HG03469 (cell line): ENCODE results near the gene ZNF180.
"Not testable (repeated sequence)": the region's sequence is repeated elsewhere in the genome, so short reads cannot be mapped to it uniquely, and the experiment has no call there.

Experiments used
- ATAC-seq: cut with Tn5 transposase; IDR thresholded peaks from one replicate; pipeline ENCODE4 v1.9.1; 2021; ENCODE audit warnings: mild to moderate bottlenecking, moderate library complexity, moderate number of reproducible peaks; ENCODE audit not compliant: unreplicated experiment

ZNF180 gene

DNA sequence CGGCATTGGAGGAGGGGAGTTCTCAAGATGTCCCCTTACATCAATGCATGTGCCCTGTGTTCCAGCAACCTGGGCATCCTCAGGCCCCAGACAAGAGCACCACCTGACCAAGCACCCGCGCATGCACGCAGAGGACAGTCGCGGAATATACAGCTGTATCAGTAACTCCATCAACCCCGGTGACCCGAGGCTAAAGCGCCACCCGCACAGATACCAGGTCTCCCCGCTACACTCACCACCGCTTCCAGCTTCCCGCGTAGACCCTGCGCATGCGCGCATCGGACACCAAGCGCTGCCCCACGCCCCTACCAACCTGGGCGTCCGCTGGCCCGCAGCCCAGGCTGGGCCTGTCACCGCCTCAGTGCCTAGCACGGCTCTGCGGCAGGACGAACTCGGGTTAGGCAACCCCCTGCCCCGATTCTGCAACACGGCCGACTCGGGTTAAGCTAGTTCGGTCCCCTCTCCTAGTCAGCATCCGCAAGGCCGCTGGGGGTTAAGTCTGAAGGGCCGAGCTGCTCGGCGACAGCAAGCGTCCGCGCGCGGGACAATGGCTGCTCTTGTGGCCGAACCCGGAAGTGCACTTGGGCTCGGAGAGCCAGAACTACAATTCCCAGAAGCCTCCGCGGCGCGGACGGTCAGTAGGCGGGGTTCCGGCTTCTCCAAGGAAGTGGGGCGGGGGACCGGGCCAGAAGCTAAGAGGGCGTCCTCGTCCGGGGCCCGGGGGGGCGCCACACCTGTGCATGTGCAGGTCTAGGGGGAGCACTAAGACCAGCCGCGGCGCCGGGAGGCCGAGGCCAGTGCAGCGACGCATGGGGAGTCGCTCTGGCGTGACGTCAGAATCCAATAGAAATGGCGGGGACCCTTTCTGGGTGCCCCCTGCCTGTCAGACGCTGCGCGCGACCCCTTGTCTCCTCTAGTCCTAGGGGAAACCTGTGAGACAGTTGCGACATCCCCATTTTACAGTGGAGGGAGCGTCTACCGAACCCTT, at the start of gene ZNF180:
Gene ZNF180 (minus strand): TSS at position 561 of the 988 bp plus-strand sequence. CDS start 3,188 bp downstream, outside the sequence.
- ATAC-seq: peak; percentile 64

DNA sequence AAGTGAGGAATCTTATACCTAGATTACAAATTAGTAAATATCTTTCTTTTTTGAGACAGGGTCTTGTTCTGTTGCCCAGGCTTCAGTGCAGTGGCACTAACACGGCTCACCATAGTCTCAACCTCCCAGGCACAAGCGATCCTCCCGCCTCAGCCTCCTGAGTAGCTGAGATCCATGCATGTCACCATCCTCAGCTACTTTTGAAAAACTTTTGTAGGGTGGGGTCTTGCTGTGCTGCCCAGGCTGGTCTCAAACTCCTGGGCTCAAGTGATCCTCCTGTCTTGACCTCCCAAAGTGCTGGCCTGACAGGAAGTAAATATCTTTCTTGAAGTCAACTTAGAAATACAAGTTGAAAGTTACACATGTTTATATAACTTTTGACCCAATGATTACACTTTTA, 49.2 kb upstream of the ZNF180 start:
- no peak for ATAC-seq

DNA sequence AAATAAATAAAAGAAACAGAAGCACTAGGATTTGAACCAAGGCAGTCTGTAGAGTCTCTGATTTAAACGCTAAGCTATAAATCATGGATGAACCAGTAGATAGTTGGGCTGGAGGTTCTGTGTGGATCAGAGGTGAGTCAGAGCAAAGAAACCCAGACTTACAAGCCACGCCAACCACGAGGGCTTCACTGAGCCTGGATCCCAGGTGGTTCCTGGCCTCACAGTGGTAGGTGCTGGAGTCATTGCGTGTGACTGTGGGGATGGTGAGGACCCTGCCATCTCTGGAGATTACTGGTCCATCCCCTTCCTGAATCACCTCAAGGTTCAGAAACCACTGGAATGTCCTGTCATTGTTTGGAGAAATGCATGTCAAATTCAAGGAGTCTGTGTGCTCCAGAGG, 48.4 kb upstream of the ZNF180 start:
- ATAC-seq: no peak

DNA sequence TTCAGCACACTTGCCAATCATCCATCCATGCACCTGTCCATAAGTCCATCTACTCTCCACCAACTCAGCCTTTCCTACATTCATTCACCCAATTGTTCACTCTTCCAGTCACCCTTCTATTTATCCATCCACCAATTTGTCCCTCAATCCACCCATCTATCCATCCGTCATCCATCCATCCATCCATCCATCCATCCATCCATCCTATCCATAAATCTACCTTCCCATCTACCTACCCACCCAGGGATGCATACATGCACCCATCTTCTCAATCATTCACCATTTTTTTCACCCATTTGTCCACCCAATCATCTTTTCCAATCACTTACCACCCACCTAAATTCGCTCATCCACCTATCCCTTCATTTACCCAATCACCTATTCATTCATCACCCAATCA, 43.7 kb upstream of the ZNF180 start:
- no peak for ATAC-seq

DNA sequence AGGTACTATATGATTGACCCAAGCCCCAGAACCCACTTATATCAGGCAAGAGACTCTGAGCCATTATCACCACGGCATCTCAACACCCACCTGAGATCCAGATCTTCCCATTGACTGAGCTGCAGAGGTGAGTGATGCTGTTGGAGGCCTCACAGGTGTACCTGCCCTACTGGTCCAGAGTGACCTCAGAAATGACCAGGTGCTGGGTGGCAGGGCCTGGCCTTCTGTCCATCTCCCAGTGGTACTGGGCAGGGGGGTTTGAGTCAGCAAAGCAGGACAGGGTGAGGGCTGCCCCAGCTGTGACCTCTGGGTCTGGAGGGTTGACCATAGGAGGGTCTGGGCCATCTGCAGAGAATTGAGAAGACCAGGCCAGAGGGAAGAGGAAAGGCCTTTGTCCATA, 42.3 kb upstream of the ZNF180 start:
- no peak for ATAC-seq

DNA sequence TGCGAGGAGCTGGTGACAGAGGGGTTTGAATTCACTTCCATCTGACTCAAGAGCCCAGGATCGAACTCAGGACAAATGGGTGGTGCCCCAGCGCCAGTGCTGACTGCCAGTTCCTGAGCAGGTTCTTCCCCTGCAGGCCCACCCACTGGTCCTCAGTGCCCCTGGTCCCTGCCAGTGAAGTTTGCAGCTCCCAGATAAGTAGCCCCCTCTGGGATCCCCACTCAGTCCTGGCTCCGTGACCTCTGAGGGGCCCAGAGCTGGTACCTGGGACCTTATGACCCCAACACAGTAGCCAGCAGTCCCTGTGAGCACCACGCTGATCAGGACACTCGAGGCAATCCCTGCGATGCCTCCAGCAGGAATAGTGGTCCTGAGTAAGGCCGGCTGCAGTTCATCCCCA, 40.4 kb upstream of the ZNF180 start:
- ATAC-seq: no peak

DNA sequence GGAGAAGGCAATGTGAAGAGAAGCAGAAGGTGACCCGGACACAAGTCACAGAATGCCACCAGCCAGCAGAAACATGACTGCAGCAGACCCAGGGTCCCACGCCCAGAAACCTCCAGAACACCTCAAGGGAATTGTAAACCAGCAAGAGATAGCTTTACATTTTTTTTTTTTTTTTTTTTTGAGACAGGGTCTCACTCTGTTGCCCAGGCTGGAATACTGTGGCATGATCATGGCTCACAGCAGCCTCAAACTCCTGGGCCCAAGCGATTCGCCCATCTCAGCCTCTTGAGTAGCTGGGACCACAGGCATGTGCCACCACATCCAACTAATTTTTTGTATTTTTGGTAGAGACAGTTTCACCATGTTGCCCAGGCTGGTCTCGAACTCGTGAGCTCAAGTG, 39.7 kb upstream of the ZNF180 start:
- ATAC-seq: no peak

DNA sequence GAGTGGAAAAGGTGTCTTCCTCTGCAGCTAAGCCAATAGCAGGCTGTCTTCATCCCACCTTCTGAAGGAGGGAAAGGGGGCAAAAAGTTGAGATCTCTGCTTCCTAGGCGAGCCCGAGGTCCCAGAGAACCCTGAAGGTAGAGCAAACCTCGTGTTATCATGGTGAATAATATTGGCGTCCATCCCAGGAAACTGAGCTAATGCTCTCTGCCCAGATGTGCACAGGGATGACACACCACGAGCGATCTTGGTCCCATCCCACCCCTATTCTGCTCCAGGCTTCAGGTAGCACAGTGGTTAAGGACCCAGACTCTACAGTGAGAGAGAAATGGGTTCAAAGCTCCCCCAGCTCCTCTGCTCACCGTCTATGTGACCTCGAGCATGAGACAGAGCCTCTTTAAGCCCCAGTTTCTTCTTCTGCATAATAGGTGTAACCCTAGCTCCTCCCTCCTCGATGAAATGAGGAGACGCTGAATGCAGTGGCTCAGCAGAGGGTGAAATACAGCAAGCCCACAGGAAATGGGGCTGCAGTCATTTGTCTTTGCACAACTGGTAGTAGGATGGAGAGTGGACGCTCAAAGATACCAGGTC, 39.0 kb upstream of the ZNF180 start:
- no peak for ATAC-seq

DNA sequence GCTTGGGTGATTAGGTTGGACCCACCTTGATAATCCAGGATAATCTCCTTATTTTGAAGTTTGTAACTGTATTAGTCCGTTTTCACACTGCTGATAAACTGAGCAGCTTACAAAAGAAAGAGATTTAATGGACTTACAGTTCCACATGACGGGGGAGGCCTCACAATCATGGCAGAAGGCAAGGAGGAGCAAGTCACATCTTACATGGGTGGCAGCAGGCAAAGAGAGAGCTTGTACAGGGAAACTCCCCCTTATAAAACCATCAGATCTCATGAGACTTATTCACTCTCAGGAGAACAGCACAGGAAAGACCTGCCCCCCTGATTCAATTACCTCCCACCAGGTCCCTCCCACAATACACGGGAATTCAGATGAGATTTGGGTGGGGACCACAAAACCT, 35.0 kb upstream of the ZNF180 start:
- ATAC-seq: not testable (repeated sequence)

DNA sequence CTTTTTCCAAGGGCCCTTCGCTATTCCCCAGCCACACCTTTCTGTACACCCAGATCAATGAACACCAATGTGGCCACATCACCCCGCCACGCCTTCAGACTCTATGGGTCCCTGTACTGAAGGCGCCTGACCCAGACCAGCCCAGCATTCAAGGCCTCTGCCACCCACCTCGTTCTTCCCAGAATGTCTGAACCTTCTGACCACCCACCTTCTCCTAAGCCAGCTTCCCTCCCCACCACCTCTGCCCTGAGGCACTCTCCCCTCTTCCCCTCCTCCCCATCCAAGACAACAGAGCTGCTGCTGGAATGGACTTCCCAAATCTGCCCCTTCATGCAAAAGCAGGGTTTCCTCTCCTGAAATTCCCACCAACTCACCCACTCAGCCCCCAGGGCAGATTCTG, 32.5 kb upstream of the ZNF180 start:
- ATAC-seq: no peak

DNA sequence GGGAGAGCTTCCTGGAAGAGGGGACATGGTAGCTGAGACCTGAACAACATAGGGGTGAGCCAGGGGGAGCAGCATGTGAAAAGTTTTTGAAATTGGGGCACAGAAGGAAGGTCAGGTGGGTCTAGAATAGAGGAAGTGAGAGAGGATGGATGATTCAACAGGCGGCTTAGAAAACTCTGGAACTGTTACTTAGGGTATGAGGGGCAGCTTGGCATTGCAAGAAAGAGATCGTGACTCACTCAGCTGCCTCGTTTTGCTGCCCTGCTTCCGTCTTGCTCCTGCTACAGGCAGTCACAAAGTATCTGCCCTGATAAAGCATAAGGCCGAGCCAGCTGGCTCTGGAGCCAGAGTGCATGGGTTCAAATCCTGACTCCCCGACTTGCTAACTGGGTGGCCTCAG, 30.5 kb upstream of the ZNF180 start:
- no peak for ATAC-seq

DNA sequence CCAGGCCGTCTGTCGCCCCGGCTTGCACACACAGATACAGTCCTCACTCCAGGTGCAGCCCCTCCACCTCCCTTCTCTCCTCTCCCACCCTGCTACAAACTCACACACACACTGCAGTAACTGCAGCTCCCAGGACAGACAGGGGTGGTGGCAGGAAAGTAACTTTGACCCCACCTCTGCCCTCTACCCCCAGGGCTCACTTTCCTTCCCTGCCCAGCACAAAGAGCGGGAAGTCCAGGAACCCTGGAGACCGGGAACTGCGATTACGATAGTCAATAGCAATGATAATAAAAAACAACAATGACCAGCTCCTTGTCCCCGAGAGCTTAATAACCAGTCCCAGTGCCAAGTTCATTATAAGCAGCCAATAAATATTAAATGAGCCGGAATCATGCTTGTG, 29.2 kb upstream of the ZNF180 start, which contains the start of gene CEACAM20:
Gene CEACAM20 (minus strand): TSS at position 140 of the 400 bp plus-strand sequence. CDS start 166 bp downstream, outside the sequence.
- ATAC-seq: no peak

DNA sequence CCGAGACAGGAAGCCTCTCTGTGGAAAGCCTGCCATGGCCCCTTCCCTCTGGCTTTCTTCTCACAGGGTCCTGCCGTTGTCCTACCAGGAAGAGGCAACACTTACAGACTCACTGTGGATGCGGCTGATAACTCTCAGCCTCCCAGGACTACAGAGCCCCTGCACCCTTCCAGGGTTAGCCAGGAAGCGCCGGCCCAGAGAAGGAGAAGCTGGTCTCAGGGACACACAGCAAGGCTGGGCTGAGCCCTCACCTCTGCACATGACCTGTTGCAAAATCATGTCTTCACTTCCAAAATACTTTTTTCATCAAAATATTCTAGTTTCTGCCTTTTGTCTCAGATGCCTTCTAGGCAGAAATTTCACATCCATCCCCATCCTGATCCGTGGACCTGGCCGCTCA, 27.2 kb upstream of the ZNF180 start:
- ATAC-seq: no peak

DNA sequence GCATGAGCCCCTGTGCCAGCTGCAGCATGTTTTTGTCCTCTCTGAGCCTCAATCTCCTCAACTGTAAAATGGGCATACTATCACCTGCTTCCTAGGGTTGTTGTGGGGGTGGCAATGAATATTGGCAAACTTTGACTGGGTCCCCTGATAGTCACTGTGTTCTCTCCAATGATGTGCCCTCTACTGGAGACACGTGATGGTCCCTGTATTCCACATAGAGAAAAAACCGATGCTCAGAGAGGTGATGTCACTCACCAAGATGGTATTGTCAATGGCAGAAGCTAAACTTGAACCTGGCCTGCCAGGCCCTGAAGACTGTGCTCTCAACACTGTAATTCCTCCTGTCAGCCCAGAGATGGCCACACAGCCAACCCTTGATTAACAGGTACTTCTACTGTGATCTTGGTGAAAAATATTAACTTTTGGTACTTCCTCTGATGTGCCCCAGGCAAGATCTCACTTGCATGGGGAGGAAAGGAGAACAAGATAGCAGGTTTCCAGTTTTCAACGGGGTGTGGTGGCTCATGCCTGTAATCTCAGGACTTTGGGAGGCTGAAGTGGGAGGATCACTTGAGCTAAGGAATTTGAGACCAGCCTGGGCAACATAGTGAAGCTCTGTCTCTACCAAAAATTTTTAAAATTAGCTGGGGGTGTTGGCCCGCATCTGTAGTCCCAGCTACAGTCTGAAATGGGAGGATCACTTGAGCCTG, 25.6 kb upstream of the ZNF180 start:
- no peak for ATAC-seq

DNA sequence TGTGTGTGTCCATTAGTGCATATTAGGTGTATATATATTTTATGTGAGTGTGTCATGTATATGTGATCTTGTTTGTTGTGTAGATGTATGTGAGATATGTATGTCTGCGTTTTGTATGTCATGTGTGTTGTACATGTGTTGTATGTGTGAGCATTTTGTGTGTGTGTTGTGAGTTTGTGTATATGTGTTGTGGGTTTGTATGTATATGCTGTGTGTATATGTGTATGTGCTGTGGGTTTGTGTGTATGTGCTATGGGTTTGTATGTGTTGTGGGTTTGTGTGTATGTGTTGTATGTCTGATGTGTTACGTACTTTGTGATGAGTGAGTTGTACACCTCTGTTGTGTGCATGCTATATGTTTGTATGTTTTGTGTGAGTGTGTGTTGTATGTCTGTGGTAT, 21.0 kb upstream of the ZNF180 start:
- ATAC-seq: no peak

DNA sequence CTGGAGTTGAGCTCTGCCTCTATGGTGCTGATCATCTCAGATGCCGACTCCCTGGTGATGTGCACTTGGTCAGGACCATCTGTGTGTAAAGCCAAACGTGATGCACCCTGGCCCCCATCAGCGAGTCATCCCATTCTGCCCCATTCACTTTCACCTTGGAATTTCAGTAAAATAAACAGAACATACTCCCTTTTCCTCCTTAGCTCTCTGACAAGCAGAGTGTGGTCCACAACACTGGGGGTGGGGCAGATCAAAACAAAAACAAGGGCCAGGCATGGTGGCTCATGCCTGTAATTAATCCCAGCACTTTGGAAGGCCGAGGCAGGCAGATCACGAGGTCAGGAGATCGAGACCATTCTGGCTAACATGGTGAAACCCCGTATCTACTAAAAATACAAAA, 16.8 kb upstream of the ZNF180 start:
- ATAC-seq: no peak

DNA sequence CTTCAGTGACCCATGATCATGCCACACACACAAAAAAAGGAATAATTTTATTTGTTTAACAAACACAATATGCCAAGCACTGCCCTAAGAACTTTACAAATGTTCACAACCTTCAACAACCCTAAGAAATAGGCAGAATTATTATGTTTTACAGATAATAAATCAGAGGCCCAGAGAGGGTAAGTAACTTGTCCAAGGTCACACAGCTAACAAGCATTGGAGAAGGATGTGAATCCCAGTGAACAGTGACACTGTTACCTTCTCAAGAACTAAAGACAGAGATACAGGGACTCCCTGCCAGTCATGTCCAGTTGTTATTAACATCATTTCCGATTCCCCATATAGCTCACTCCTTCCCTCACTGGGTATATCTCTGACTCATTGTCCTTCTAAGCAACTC, 15.6 kb upstream of the ZNF180 start:
- ATAC-seq: no peak

DNA sequence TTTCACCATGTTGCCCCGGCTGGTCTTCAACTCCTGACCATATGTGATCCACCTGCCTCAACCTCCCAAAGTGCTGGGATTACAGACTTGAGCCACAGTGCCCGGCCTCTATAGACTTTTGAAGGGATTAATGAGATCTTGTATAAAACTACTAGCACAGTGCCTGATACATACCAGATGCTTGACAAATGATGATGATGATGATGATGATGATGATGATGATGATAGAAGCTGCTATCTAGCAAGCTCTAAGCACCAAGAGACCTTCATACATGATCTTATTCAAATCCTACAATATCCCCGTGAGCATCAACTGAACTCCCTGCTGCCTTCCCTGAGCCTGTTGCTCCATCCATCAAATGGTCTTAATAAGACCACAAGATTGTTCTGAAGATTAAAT, 14.7 kb upstream of the ZNF180 start:
- ATAC-seq: no peak

DNA sequence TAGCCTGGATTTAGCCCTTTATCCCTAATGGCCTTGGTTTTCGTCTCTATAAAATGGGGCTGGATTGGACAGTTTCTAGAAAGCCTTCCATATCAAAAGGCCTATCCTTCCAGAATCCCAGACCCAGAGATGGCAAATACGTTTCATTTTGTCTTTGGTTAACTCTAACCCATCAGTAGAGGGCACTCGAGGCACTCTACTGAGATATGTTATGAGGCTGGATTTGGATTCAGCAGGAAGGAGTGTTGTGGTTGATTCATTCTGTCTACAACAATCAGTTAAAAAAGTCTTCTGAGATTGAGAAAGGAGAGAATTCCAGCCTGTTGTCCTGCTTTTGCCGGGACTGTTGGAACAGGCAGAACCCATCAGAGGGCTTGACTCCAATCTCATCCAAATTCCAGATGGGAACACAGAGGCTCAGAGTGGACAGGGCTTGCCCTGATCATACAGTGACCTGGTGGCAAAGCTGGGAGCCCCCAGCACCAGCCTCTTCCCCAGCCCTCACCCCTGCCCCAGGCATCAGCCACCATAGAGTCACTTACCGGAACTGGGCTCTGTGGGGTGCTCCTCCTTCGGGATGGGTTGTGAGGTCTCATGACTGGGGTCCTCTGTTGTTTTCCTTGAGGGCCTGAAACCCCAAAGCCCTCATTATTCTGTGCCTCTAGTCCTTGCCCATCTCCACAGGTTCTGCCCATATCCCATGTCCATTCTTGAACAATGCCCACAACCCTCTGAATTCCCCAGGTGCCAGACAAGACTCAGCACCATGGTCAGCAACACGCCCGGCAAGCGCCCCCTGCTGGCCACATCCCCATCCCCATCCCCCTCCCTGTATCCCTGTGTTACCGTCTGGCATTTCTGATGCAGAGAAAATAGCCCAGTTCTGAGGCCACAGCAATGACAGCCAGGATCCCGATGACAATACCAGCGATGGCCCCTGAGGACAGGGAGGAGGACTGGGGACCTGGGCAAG, 12.3 kb upstream of the ZNF180 start:
- ATAC-seq: no peak

DNA sequence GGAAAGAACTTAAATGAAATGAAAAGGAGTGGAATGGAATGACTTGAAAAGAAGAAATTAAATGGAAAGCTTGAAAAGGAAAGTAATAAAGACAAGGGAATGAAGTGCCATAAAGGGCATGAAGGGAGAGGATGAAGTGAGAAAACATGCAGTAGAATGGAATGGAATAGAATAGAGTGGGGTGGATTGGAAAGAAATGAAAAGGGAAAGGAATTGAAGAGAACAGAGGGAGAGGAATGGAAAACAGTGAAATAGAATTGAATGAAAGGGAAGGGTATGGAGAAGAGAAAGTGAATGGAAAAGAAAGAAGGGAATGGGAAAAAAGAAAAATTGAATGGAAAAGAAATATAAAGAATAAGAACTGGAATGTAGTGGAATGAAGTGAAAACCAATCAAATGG, 9.2 kb upstream of the ZNF180 start:
- no peak for ATAC-seq
